IMR-90 (cell line): ENCODE data around the gene PAWR. TPM values are rescaled to one million over a fixed set of nuclear protein-coding genes. Genes with fewer than 3 reads are reported as not detected.

ENCODE experiments used
- ATAC-seq: fragments of 200-7000 bp; cut with Tn5 transposase; 2 replicates; pipeline ENCODE4 v1.9.1; 2020; ENCODE audit warnings: low read depth, mild to moderate bottlenecking, moderate library complexity
- BruUV-seq: library from RNA; stranded (reverse); fragments of 400-500 nt; replicated peaks from 2 replicates; lab custom pipeline; 2021; lab: Mats Ljungman, UMichigan
- CTCF ChIA-PET: fragments of 300-600 bp; formaldehyde crosslinking; extraction: SDS; loops from one replicate; lab custom pipeline; 2021; ENCODE audit warnings: antibody characterized with exemption; lab: Yijun Ruan, JAX
- POLR2A ChIA-PET: fragments of 300-600 bp; sonication (Branson Sonifier 250); formaldehyde crosslinking; loops from one replicate; lab custom pipeline; 2022; ENCODE audit warnings: antibody characterized with exemption; ENCODE audit not compliant: unreplicated experiment; lab: Charles Lee
- DNase-seq: peaks from one replicate; pipeline ENCODE4 v3.0.0; 2013
- H2AFZ ChIP-seq: replicated peaks from 2 replicates; pipeline ENCODE3; 2013; ENCODE audit warnings: low read length, mild to moderate bottlenecking; ENCODE audit not compliant: poor library complexity
- H2AK5ac ChIP-seq: 2 replicates; pipeline ENCODE4 v1.6.1; 2013; ENCODE audit warnings: low read depth, low read length, inconsistent platforms
- H2AK9ac ChIP-seq: replicated peaks from 2 replicates; pipeline ENCODE3; 2013; ENCODE audit warnings: mild to moderate bottlenecking, low read depth, low read length, moderate library complexity; ENCODE audit not compliant: poor library complexity
- H2BK120ac ChIP-seq: 2 replicates; pipeline ENCODE4 v1.6.1; 2013; ENCODE audit warnings: low read depth, low read length, inconsistent platforms
- H2BK15ac ChIP-seq: 3 replicates; pipeline ENCODE4 v1.6.1; 2013; ENCODE audit warnings: low read depth, low read length, inconsistent platforms
- H2BK20ac ChIP-seq: 2 replicates; pipeline ENCODE4 v1.6.1; 2013; ENCODE audit warnings: low read depth, mild to moderate bottlenecking, inconsistent platforms, low read length, moderate library complexity
- H2BK5ac ChIP-seq: 2 replicates; pipeline ENCODE4 v1.6.1; 2013; ENCODE audit warnings: mild to moderate bottlenecking, low read depth, low read length, inconsistent platforms; ENCODE audit not compliant: poor library complexity, severe bottlenecking
- H3K14ac ChIP-seq: replicated peaks from 2 replicates; pipeline ENCODE4 v1.6.1; 2013; ENCODE audit warnings: low read depth, low read length, inconsistent platforms
- H3K18ac ChIP-seq: 2 replicates; pipeline ENCODE4 v1.6.1; 2013; ENCODE audit warnings: low read depth, low read length, control low read depth
- H3K23ac ChIP-seq: 2 replicates; pipeline ENCODE4 v1.6.1; 2013; ENCODE audit warnings: low read depth, low read length, inconsistent platforms
- H3K27ac ChIP-seq: 2 replicates; pipeline ENCODE4 v1.5.1; 2013; ENCODE audit warnings: mild to moderate bottlenecking, control low read depth, low read length; ENCODE audit not compliant: insufficient read depth
- H3K27me3 ChIP-seq: 2 replicates; pipeline ENCODE4 v1.6.1; 2013; ENCODE audit warnings: low read length; ENCODE audit not compliant: control insufficient read depth, insufficient read depth
- H3K36me3 ChIP-seq: 2 replicates; pipeline ENCODE4 v1.6.1; 2013; ENCODE audit warnings: low read length, mixed read lengths; ENCODE audit not compliant: control insufficient read depth, insufficient read depth
- H3K4ac ChIP-seq: 2 replicates; pipeline ENCODE4 v1.6.1; 2013; ENCODE audit warnings: low read depth, low read length, inconsistent platforms
- H3K4me1 ChIP-seq: 2 replicates; pipeline ENCODE4 v1.6.1; 2013; ENCODE audit warnings: low read length, mixed read lengths; ENCODE audit not compliant: control insufficient read depth, insufficient read depth
- H3K4me2 ChIP-seq: 2 replicates; pipeline ENCODE4 v1.6.1; 2013; ENCODE audit warnings: low read depth, mild to moderate bottlenecking, control low read depth, low read length, moderate library complexity
- H3K4me3 ChIP-seq: 2 replicates; pipeline ENCODE4 v1.5.1; 2013; ENCODE audit warnings: low read depth, mild to moderate bottlenecking, control low read depth, low read length, moderate library complexity; ENCODE audit not compliant: insufficient read depth
- H3K56ac ChIP-seq: 2 replicates; pipeline ENCODE4 v1.6.1; 2013; ENCODE audit warnings: low read length, inconsistent platforms; ENCODE audit not compliant: insufficient read depth; ENCODE audit errors: extremely low read depth
- H3K79me1 ChIP-seq, 2 experiments: 2 replicates each; pipeline ENCODE4 v1.6.1; 2013; ENCODE audit warnings: low read length in 2 of 2, inconsistent platforms in 1 of 2, low read depth in 1 of 2
- H3K9ac ChIP-seq: 2 replicates; pipeline ENCODE4 v1.6.1; 2013; ENCODE audit warnings: low read depth, low read length, control low read depth
- H3K9me1 ChIP-seq: 2 replicates; pipeline ENCODE4 v1.6.1; 2013; ENCODE audit warnings: low read length, inconsistent platforms; ENCODE audit not compliant: insufficient read depth
- H3K9me3 ChIP-seq: 2 replicates; pipeline ENCODE4 v1.6.1; 2013; ENCODE audit warnings: low read length; ENCODE audit not compliant: control insufficient read depth, insufficient read depth
- H4K20me1 ChIP-seq: 2 replicates; pipeline ENCODE4 v1.6.1; 2013; ENCODE audit warnings: low read length, inconsistent platforms; ENCODE audit not compliant: insufficient read depth
- H4K5ac ChIP-seq: 2 replicates; pipeline ENCODE4 v1.6.1; 2013; ENCODE audit warnings: mild to moderate bottlenecking, low read depth, low read length, control low read depth
- H4K8ac ChIP-seq, 2 experiments: 2 replicates each; pipeline ENCODE4 v1.6.1; 2013; ENCODE audit warnings: low read depth in 2 of 2, low read length in 2 of 2, control low read depth in 1 of 2, inconsistent platforms in 1 of 2
- H4K91ac ChIP-seq: 2 replicates; pipeline ENCODE4 v1.6.1; 2013; ENCODE audit warnings: low read depth, low read length, inconsistent platforms; ENCODE audit not compliant: insufficient read depth
- BHLHE40 ChIP-seq: fragments of 150-350 bp; IDR thresholded peaks from 2 replicates; pipeline ENCODE4 v1.6.1; 2016; ENCODE audit warnings: mild to moderate bottlenecking, low read depth, low read length
- CEBPB ChIP-seq: IDR thresholded peaks from 2 replicates; pipeline ENCODE4 v1.6.1; 2012; ENCODE audit warnings: low read depth, low read length, improper control_type of control experiment
- CHD1 ChIP-seq: IDR thresholded peaks from 2 replicates; pipeline ENCODE4 v1.6.1; 2012; ENCODE audit warnings: low read depth, low read length, improper control_type of control experiment
- CTCF ChIP-seq: conservative IDR thresholded peaks from 2 replicates; pipeline ENCODE4 v1.5.1; 2012; ENCODE audit warnings: mild to moderate bottlenecking, low read depth, low read length, improper control_type of control experiment
- ELK1 ChIP-seq: fragments of 150-350 bp; IDR thresholded peaks from 2 replicates; pipeline ENCODE4 v1.6.1; 2016; ENCODE audit warnings: low read depth, mild to moderate bottlenecking, low read length, moderate library complexity, borderline replicate concordance
- FOS ChIP-seq: fragments of 150-350 bp; IDR thresholded peaks from 2 replicates; pipeline ENCODE4 v1.6.1; 2016; ENCODE audit warnings: low read depth, low read length
- MAFK ChIP-seq: IDR thresholded peaks from 2 replicates; pipeline ENCODE4 v1.6.1; 2012; ENCODE audit warnings: low read depth, low read length, improper control_type of control experiment
- MAZ ChIP-seq: IDR thresholded peaks from 2 replicates; pipeline ENCODE4 v1.6.1; 2012; ENCODE audit warnings: low read depth, mild to moderate bottlenecking, low read length, improper control_type of control experiment, moderate library complexity, borderline replicate concordance
- MXI1 ChIP-seq: IDR thresholded peaks from 2 replicates; pipeline ENCODE4 v1.6.1; 2012; ENCODE audit warnings: low read depth, mild to moderate bottlenecking, low read length, moderate library complexity, borderline replicate concordance
- NFE2L2 ChIP-seq: fragments of 150-350 bp; IDR thresholded peaks from 2 replicates; pipeline ENCODE4 v1.6.1; 2016; ENCODE audit warnings: low read depth, mild to moderate bottlenecking, low read length
- POLR2A ChIP-seq: IDR thresholded peaks from 2 replicates; pipeline ENCODE4 v1.6.1; 2012; ENCODE audit warnings: mild to moderate bottlenecking, low read depth, low read length
- RAD21 ChIP-seq: IDR thresholded peaks from 2 replicates; pipeline ENCODE4 v1.6.1; 2012; ENCODE audit warnings: low read length, improper control_type of control experiment
- RCOR1 ChIP-seq: IDR thresholded peaks from 2 replicates; pipeline ENCODE4 v1.6.1; 2012; ENCODE audit warnings: mild to moderate bottlenecking, low read length, improper control_type of control experiment; ENCODE audit not compliant: insufficient replicate concordance
- RFX5 ChIP-seq: IDR thresholded peaks from 2 replicates; pipeline ENCODE4 v1.8.0; 2012; ENCODE audit warnings: low read depth, mild to moderate bottlenecking, low read length, moderate library complexity
- SMC3 ChIP-seq: fragments of 150-350 bp; IDR thresholded peaks from 2 replicates; pipeline ENCODE4 v1.6.1; 2016; ENCODE audit warnings: low read depth, mild to moderate bottlenecking, antibody characterized with exemption, low read length, moderate library complexity
- USF2 ChIP-seq: fragments of 150-350 bp; IDR thresholded peaks from 2 replicates; pipeline ENCODE4 v1.6.1; 2017; ENCODE audit warnings: mild to moderate bottlenecking, antibody characterized with exemption, low read length, low read depth
- WGBS, 2 experiments: methylation state at CpG; one replicate each; pipeline versions ENCODE4 v1.1.5 to v1.1.7; 2013; ENCODE audit warnings: missing lambda C conversion rate in 2 of 2; ENCODE audit not compliant: insufficient read length in 1 of 2; ENCODE audit errors: extremely low coverage in 2 of 2; 5-methylcytosine and 5-hydroxymethylcytosine counted together
- dilution Hi-C: fragments of 300-500 bp; cut with HindIII; formaldehyde crosslinking; loops from one replicate; pipeline ENCODE4 v1.14.3; 2018; ENCODE audit warnings: low sequenced_read_pairs; ENCODE audit not compliant: unreplicated experiment
- in situ Hi-C: fragments of 300-500 bp; cut with MboI; formaldehyde crosslinking; loops from 3 replicates; pipeline ENCODE4 v1.14.3; 2019; ENCODE audit warnings: low sequenced_read_pairs, inconsistent platforms, mixed read lengths
- intact Hi-C: fragments of 100-400 bp; cut with micrococcal nuclease; formaldehyde crosslinking; loops from 2 replicates; pipeline ENCODE4 v1.10.0; 2022
- polyA plus RNA-seq, 3 experiments: library from polyadenylated mRNA; depleted of rRNA; stranded (reverse); fragments of >200 nt; gene quantifications; 2 replicates each; pipeline ENCODE4 v1.2.3, GENCODE V29; 2012; ENCODE audit warnings: low replicate concordance in 1 of 3
- total RNA-seq: library from RNA; depleted of rRNA; stranded (reverse); fragments of >200 nt; gene quantifications from 2 replicates; pipeline ENCODE4 v1.2.3, GENCODE V29; 2012

Gene PAWR
- total and polyA plus RNA-seq, 2 of the 4 experiments (the other 2 are of a cell fraction): 13.2 to 13.6 TPM

- no peak for TF ChIP-seq MAFK
- no peak for TF ChIP-seq BHLHE40
- TF ChIP-seq RAD21: no peak
- TF ChIP-seq SMC3: no peak
- TF ChIP-seq CEBPB: no peak
- no peak for TF ChIP-seq NFE2L2
- TF ChIP-seq RCOR1: no peak
- no peak for TF ChIP-seq POLR2A
- no peak for TF ChIP-seq USF2
- no peak for TF ChIP-seq RFX5
- no peak for TF ChIP-seq ELK1
- no peak for TF ChIP-seq MAZ
- no peak for TF ChIP-seq FOS
- no peak for TF ChIP-seq MXI1
- TF ChIP-seq CTCF: no peak
- TF ChIP-seq CHD1: no peak
- POLR2A ChIA-PET: no interaction called here
Observed at GRCh38 chr12:79696416-79696815, 5.7 kb upstream of the PAWR start.

More at GRCh38 chr12:79696416-79696815, 5.7 kb upstream of the PAWR start:
- no peak overlapping the region for H2BK20ac ChIP-seq
- no peak overlapping the region for H3K56ac ChIP-seq
- no peak overlapping the region for H3K27ac ChIP-seq
- no CpG with 5 or more reads among the region's 3 CpGs for WGBS, 2 experiments
- no peak overlapping the region for H2AK5ac ChIP-seq
- no peak overlapping the region for H2BK5ac ChIP-seq
- H4K91ac ChIP-seq: no peak overlapping the region
- H4K8ac ChIP-seq: no peak overlapping the region
- H3K4ac ChIP-seq: no peak overlapping the region
- CTCF ChIA-PET: no interaction called here
- no peak overlapping the region for H4K5ac ChIP-seq
- H3K14ac ChIP-seq: no peak overlapping the region
- in situ Hi-C loops (no loop called here), dilution Hi-C loops (no loop called here), intact Hi-C loops (no loop called here)
- H3K23ac ChIP-seq: no peak overlapping the region
- H3K9me1 ChIP-seq: no peaks in the 10 kb centered on the region
- no peak overlapping the region for H3K9ac ChIP-seq
- ATAC-seq (no peak), DNase-seq (no peak)
- H3K4me3 ChIP-seq: no peak overlapping the region
- no peaks in the 10 kb centered on the region for H3K36me3 ChIP-seq
- peaks cover 0 to 4% of the 10 kb centered on the region in 2 experiments; a peak in 1 of 4 replicates for H3K79me1 ChIP-seq
- no peak overlapping the region for H3K18ac ChIP-seq
- H3K9me3 ChIP-seq: no peaks in the 10 kb centered on the region
- no peak overlapping the region for H2AFZ ChIP-seq
- H2BK120ac ChIP-seq: no peak overlapping the region
- no peak overlapping the region for H2AK9ac ChIP-seq
- no peaks in the 10 kb centered on the region for H4K20me1 ChIP-seq
- no peak overlapping the region for H3K4me2 ChIP-seq
- H3K27me3 ChIP-seq: no peaks in the 10 kb centered on the region
- no TSS peak for BruUV-seq
- H2BK15ac ChIP-seq: no peak overlapping the region
- H3K4me1 ChIP-seq: peaks cover 10% of the 10 kb centered on the region; the same call in 1 of the 2 replicates
